Measurements from ENCODE around the gene SRRM3. TPM values are rescaled to one million over a fixed set of nuclear protein-coding genes. Genes with fewer than 3 reads are reported as not detected.
"Not testable (repeated sequence)": the region's sequence is repeated elsewhere in the genome, so short reads cannot be mapped to it uniquely, and the experiment has no call there.

Gene SRRM3
- total RNA-seq, 1 experiment from 2014 or later, result 1.2 TPM

DNA sequence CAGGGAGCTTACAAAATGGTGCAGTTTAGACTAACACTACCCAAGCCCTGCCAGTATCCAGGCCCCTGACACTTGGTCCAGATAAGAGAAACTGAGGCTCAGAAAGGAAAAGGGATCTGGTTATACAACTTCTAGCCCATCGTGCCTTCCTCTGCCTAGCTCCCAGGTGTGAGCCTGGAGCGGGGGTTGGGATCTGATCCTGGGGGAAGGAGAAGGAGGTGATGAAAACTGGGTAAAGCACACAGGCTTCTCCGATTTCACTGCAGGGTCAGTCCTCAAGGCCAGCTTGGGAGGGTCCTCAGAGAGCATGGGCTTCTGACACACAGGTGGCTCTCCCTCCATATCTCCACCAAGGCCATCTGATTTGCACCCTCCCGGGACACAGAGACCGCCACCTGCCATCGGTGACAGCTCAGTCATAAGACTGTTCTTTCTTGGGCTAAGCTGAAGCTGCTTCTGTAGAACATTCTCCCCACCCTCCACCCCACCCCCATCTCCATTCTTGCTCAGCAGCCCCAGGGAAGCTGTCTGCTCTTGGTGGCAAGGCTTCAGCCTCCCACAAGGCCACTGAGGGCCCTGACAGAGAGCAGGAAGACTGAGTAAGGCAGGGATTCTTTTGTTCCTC is 16.4 kb downstream of the SRRM3 start:
- no peaks in the 10 kb centered on the region for H3K27me3 ChIP-seq
- no peak for DNase-seq
- no peak overlapping the region for H3K4me3 ChIP-seq
- H3K9me3 ChIP-seq, result no peaks in the 10 kb centered on the region
- H3K36me3 ChIP-seq, result no peaks in the 10 kb centered on the region

DNA sequence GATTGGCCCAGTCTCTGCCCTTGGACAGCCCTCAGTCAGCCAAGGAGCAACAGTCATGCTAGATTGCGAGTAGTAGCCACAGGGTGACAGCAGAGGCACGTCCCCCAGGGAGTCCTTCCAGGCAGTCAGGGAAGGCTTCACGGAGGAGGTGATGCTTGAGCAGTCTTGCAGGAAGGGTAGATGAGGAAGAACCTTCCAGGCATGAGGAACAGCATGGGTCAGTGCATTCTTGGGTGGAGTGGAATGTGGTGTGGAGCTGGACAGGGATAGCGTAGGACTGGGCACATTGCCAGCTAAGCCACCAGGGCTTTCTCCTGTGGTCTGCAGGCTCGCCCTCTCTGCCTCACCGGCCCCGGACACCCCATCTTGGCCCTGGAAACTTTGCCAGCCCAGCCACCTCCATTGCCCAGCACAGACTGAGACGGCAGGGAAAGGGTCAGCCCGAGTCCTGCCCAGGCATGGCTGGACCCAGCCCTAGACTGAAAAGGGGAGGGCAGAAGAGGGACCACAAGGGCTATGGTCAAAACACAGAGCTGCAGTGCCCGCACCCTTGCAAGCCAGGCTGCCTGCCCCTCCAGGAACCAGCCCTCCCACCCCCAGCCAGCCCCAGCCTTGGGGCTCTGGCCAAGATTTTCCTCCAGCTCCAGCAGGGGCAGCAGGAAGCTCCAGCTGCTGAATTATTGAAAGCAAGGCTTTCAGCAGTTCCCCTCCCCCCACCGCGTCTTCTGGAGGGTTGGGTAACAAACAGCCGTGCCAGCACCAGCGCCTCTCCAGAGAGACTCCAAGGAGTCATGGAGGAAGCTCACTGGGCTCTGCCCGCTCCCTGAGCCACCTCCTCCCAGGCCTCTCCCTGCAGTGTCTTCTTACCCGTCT is 18.7 kb downstream of the SRRM3 start:
- H3K9me3 ChIP-seq, result no peaks in the 10 kb centered on the region
- no peaks in the 10 kb centered on the region for H3K36me3 ChIP-seq
- DNase-seq, result peak; percentile 50
- H3K27me3 ChIP-seq, result no peaks in the 10 kb centered on the region
- no peak overlapping the region for H3K4me3 ChIP-seq

DNA sequence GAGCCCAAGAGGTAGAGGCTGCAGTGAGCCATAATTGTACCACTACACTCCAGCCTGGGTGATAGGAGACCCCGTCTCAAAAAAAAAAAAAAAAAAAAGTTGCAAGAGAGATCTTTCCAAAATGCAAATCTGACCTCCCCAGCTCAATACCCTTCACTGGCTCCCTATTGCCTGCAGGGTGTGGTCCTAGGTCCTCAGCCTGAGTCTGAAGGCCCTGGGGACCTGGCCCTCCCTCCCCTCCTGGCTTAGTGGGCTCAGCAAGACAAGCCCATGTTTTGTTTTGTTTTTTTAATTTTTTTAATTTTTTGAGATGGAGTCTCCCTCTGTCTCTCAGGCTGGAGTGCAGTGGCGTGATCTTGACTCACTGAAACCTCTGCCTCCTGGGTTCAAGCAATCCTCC is 20.6 kb downstream of the SRRM3 start:
- no peaks in the 10 kb centered on the region for H3K9me3 ChIP-seq
- H3K27me3 ChIP-seq, result no peaks in the 10 kb centered on the region
- DNase-seq, result no peak
- H3K36me3 ChIP-seq, result no peaks in the 10 kb centered on the region
- no peak overlapping the region for H3K4me3 ChIP-seq

DNA sequence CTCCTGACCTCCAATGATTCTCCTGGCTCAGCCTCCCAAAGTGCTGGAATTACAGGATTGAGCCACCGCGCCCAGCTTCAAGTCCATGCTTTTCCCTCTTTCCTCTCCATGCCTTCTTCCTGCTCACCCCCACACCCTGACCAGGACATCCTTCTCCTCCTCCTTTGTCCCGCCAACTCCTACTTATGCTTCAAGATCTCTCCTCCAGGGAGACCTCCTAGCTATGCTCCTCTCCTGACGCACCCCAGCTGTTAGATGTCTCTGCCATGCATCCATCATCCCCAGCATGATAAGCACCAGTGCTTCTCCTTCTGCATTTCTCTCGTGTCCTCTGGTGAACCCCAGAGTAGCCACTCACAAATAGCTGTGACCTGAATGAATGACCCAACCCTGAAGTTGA is 21.1 kb downstream of the SRRM3 start:
- no peaks in the 10 kb centered on the region for H3K36me3 ChIP-seq
- H3K9me3 ChIP-seq, result no peaks in the 10 kb centered on the region
- DNase-seq, result no peak
- H3K27me3 ChIP-seq, result no peaks in the 10 kb centered on the region
- H3K4me3 ChIP-seq, result no peak overlapping the region

DNA sequence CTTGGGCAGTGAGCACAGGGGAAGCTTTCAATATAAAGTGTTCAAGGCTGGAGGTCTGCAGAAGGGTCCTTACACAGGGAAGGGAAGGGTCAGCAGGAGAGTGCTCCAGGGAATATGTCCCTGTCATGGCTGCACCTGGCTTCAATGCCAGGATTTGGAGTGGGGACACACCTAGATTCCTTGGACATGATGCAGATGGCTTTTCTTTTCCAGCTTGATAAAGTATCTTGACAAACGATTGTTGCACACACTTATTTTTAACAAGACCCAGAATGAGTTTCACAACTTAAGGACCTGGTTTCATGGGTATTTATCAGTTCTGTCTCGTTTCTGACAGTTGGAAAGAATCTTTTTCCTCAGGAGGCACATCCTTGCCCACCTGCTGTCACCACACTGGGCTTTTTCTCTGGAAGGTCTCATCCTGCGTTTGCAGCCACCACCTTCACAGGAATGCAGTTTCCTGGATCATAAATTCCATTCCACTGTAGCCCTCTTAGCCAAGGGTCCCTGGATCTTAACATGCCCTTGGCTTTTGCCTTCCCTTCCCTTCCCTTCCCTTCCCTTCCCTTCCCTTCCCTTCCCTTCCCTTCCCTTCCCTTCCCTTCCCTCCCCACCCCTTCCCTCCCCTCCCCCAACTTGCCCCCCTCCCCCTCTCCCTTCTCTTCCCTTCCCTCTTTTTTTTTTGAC is 21.7 kb downstream of the SRRM3 start:
- no peak for DNase-seq
- Histone ChIP-seq H3K9me3 (no peaks in the 10 kb centered on the region), H3K4me3 (no peak overlapping the region), H3K27me3 (no peaks in the 10 kb centered on the region), H3K36me3 (no peaks in the 10 kb centered on the region)

DNA sequence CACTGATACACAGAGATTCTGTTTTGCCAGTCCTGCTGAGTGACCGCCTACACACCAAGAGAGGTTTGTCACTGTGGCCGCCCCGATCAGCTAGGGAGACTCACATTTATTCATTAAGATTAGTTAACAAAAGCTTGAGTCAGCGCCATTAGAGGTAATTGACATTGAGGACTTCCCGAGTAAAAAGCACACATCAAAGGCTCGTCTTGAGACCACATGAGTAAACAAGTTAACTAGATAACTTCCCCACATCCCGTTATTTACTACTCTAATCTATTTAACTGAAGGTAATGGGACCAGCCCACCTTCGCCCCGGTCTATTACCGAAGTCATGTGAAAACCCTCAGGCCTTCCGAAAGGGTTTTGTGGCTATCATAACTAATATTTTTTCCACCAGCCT is 23.0 kb downstream of the SRRM3 start:
- no peak for DNase-seq
- Histone ChIP-seq H3K36me3 (no peaks in the 10 kb centered on the region), H3K9me3 (no peaks in the 10 kb centered on the region), H3K27me3 (no peaks in the 10 kb centered on the region), H3K4me3 (no peak overlapping the region)

DNA sequence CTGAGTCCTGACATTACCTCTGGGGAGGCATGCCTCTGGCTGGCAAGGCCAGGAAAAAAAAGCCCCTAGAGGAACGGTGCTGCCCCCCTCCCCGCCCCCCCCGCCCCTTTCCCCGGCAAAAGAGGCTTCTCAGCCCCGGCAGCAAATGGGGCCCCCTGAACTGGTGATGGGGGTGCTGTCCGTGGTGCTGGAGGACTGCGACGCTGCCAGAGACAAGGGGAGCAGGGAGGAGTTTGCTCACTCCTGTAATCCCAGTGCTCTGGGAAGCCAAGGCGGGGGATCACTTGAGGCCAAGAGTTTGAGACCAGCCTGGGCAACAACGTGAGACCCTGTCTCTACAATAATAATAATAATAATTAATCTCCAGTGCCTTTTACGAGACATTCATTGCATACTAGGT is 23.7 kb downstream of the SRRM3 start:
- H3K9me3 ChIP-seq, result no peaks in the 10 kb centered on the region
- no peak overlapping the region for H3K4me3 ChIP-seq
- H3K27me3 ChIP-seq, result no peaks in the 10 kb centered on the region
- H3K36me3 ChIP-seq, result no peaks in the 10 kb centered on the region
- peak; percentile 17 for DNase-seq

DNA sequence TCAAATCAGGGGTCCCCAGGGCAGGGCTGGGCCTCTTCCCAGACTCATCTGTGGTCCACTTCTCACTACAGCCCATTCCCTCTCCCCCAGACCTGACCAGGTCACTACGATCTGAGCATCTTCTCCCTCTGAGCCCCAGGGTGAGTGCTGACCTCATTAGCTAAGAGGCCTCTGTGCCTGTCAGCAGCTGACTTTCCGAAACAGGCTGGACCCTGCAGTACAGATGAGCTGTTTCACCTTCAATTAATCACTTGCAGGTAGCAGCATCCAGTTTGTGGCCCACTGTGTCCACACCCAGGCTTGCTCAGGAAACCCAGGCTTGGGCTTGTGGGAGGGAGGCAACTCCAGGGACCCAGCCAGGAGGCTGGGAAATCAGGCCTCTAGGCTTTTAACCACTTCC is 24.3 kb downstream of the SRRM3 start:
- Histone ChIP-seq H3K4me3 (no peak overlapping the region), H3K27me3 (no peaks in the 10 kb centered on the region), H3K36me3 (no peaks in the 10 kb centered on the region), H3K9me3 (no peaks in the 10 kb centered on the region)
- DNase-seq, result no peak

DNA sequence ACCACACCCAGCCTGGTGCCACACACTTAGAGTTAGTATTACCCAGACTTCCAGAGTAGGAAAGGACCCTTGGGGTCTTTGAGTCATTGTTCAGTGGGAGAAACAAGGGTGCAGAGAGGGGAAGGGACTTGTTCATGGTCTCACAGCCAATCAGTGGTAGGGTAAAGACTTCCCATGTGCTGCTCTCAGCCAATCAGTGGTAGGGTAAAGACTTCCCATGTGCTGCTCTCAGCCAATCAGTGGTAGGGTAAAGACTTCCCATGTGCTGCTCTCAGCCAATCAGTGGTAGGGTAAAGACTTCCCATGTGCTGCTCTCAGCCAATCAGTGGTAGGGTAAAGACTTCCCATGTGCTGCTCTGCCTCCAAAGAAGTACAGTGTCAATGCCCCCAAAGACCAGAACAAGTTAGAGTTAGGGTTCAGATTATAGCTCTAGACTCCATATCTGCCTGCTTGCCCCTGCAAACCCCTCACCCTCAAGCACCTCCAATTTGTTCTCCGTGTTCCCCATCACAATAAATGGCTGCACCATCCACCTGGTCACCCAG is 25.3 kb downstream of the SRRM3 start:
- not testable (repeated sequence) for H3K27me3 ChIP-seq, DNase-seq, H3K9me3 ChIP-seq, H3K4me3 ChIP-seq, H3K36me3 ChIP-seq

DNA sequence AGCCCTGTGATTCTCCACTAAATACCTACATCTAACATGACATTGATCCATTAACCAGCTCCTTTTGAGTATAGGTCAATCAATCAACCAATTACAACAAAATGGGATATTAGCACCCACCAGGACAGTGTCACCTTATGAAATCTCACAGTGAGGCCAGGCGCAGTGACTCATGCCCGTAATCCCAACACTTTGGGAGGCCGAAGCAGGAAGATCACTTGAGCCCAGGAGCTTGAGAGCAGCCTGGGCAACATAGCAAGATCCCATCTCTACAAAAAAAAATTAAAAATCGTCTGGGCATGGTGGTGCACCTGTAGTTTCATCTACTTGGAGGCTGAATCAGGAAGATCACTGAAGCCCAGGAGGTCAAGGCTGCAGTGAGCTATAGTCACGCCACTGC is 28.5 kb downstream of the SRRM3 start:
- Histone ChIP-seq H3K4me3 (no peak overlapping the region), H3K36me3 (no peaks in the 10 kb centered on the region), H3K9me3 (no peaks in the 10 kb centered on the region), H3K27me3 (no peaks in the 10 kb centered on the region)
- no peak for DNase-seq

DNA sequence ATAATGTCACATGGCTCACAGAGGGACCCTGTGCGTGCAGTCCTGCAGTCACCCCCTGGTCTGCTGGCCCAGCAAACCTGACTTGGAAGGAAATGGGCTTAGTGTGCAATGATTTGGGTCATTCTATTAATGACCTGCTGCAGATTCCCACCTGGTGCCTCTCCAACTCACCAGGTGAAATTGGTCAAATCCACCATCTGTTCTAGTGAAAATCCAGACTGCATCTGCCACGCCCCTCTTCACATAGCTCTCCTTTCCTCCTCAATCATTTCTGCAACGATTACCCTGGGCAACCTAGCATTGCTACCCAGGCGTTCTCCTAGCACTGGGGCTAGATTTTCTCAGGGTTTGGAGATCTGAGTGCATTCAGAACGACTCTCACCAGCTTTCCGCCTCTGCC is 29.4 kb downstream of the SRRM3 start:
- Histone ChIP-seq H3K9me3 (no peaks in the 10 kb centered on the region), H3K27me3 (no peaks in the 10 kb centered on the region), H3K4me3 (no peak overlapping the region), H3K36me3 (no peaks in the 10 kb centered on the region)
- no peak for DNase-seq

DNA sequence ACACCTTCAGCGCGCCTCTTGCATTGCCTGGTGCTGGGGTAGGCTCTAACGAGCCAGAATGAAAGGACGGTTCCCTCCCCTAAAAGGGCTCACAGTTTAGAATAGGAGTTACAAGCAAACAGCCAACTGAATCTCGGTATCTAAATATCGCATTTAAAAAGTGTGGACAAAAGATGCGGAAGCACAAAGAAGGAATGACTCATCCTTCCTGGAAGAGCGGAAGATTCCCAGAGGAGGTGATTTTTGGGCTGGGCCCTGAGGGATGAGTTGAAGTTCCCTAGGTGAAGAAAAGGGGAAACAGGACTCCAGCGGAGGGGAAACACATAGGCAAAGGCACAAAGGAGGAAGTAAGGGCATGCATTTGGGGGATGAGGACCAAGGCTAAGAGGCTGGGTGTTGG is 29.9 kb downstream of the SRRM3 start:
- Histone ChIP-seq H3K9me3 (no peaks in the 10 kb centered on the region), H3K36me3 (no peaks in the 10 kb centered on the region), H3K27me3 (no peaks in the 10 kb centered on the region), H3K4me3 (no peak overlapping the region)
- DNase-seq, result no peak

DNA sequence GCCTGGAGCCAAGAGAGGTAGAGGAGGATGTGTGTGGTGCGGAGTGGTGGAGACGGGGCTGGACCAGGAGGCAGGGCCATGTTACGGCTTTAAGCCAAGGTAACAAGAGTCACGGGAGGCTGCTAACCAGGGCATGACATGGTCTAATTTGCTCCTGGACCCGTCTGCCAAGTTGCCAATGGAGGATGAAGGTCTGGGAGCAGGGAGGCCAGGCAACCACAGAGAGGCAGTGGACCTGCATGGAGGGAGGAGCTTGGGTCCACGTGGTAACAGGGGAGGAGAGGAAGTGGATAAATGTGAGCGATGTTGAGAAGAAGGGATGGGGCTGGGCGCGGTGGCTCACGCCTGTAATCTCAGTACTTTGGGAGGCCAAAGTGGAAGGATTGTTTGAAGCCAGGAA is 31.0 kb downstream of the SRRM3 start:
- DNase-seq, result no peak
- no peaks in the 10 kb centered on the region for H3K9me3 ChIP-seq
- H3K36me3 ChIP-seq, result no peaks in the 10 kb centered on the region
- H3K4me3 ChIP-seq, result no peak overlapping the region
- H3K27me3 ChIP-seq, result no peaks in the 10 kb centered on the region; the same call in 1 of the 2 replicates

DNA sequence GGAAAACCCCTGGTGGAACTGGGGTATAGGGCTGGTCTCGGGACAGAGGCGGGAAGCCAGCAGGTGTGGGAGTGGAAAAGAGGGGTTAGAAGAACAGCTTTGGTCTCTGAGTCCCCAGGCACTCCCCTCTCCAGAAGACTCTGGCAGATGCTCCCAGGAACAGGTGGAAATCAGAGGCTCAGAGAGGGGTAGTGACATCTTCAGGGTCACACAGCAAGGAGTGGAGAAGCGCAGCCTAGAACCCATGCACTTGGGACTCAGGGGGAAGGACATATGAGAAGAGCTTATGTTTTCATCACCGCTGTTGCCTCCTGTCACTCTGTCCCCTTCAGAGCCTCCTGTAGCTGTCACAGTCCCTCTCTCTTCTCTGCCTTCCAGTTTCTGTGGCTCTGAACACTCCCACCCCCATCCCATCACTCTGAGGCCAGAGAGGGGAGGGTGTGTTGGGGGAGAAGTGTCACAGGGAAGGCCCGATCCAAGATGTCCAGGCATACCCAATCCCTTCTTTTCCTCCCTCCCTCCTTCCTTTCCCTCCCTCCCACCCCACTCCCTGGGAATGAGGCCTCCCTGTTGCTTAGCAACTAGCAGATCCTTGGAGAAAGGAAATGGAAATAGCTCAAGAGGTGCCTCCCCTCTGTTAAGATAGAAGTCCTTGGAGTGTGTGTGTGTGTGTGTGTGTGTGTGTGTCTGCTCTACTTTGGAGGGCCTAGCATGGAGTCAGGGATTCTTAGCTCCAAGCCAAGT is 32.0 kb downstream of the SRRM3 start:
- Histone ChIP-seq H3K9me3 (no peaks in the 10 kb centered on the region), H3K4me3 (no peak overlapping the region), H3K27me3 (no peaks in the 10 kb centered on the region; the same call in 1 of the 2 replicates), H3K36me3 (no peaks in the 10 kb centered on the region)
- DNase-seq, result no peak

DNA sequence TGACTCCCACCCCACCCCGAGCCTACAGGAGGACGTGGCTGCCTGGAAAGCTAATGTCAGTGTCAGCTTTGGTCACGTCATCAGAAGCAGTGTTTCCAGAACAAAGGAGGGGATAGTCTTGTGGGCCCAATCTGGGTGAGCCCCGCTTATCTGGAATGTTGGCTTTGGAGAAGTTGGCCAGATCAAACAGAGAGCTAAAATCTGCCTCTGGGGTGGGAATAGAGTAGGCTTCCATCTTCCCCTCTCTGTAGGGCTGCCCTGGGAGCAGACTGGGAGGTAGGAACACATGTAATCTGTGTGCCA is 32.5 kb downstream of the SRRM3 start:
- no peak for DNase-seq
- Histone ChIP-seq H3K4me3 (no peak overlapping the region), H3K36me3 (no peaks in the 10 kb centered on the region), H3K9me3 (no peaks in the 10 kb centered on the region), H3K27me3 (no peaks in the 10 kb centered on the region; the same call in 1 of the 2 replicates)

DNA sequence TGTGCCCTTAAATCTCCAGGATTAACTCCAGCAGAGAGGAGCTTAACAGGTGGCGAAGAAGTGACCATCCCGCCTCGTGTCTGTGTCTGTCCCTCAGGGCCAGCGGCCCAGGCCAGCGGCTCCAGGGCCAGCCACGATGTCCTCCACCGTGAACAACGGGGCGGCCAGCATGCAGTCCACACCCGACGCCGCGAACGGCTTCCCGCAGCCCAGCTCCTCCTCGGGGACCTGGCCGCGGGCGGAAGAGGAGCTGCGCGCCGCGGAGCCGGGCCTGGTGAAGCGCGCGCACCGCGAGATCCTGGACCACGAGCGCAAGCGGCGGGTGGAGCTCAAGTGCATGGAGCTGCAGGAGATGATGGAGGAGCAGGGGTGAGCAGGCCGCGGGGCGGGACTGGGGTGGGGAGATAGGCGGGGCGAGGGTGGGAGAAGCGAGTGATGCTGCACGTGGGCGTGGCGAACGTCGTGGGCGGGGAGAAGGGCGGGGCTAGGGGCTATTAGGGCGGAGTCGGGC is 33.3 kb downstream of the SRRM3 start:
- H3K4me3 ChIP-seq, result no peak overlapping the region
- DNase-seq, result peak; percentile 63
- H3K9me3 ChIP-seq, result no peaks in the 10 kb centered on the region
- no peaks in the 10 kb centered on the region for H3K36me3 ChIP-seq
- H3K27me3 ChIP-seq, result no peaks in the 10 kb centered on the region; the same call in 1 of the 2 replicates

DNA sequence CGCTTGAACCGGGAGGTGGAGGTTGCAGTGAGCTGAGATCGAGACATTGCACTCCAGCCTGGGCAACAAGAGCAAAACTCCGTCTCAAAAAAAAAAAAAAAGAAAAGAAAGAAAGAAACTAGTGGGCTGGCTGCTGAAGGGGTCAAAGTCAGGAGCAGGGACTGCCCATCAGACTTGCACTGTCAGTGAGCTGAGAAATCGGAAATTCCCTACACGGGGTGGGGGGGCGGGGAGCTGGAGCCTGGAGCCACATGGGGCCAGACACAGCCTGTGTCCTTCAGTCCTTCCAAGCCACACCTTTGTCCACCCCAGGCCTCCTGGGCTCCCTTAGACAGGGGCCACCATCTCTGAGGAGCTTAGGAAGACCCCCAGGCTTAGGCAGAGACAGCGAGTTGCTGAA is 34.5 kb downstream of the SRRM3 start:
- no peaks in the 10 kb centered on the region for H3K9me3 ChIP-seq
- H3K36me3 ChIP-seq, result no peaks in the 10 kb centered on the region
- no peak for DNase-seq
- no peaks in the 10 kb centered on the region; the same call in 1 of the 2 replicates for H3K27me3 ChIP-seq
- no peak overlapping the region for H3K4me3 ChIP-seq

All from MG63 (cell line).